Activated CD4-positive, alpha-beta T cell treated with anti-CD3 and anti-CD28 coated beads, Interleukin-2, amount 10 ng/mL, durations not matched to agents 7 days and 5 days (primary cell): ENCODE results near the gene TCF12. TPM values are rescaled to one million over a fixed set of nuclear protein-coding genes. Genes with fewer than 3 reads are reported as not detected.

Source experiments
- CTCF ChIA-PET: fragments of 350-600 bp; sonication (Branson Sonifier 250); formaldehyde crosslinking; loops from one replicate; lab custom pipeline; 2021; ENCODE audit warnings: antibody characterized with exemption; lab: Charles Lee
- POLR2A ChIA-PET: fragments of 350-600 bp; sonication (Branson Sonifier 250); formaldehyde crosslinking; loops from one replicate; lab custom pipeline; 2021; ENCODE audit warnings: antibody characterized with exemption; lab: Charles Lee
- DNase-seq: peaks from one replicate; pipeline ENCODE4 v3.0.0-alpha.2; 2020
- H3K27ac Mint-ChIP-seq: one replicate; pipeline ENCODE4 v1.8.0; 2021; ENCODE audit warnings: mild to moderate bottlenecking, moderate library complexity, mixed read lengths
- H3K27me3 Mint-ChIP-seq: one replicate; pipeline ENCODE4 v1.8.0; 2021; ENCODE audit warnings: mixed read lengths
- H3K36me3 Mint-ChIP-seq: one replicate; pipeline ENCODE4 v1.8.0; 2021; ENCODE audit warnings: low read depth, mixed read lengths
- H3K4me1 Mint-ChIP-seq: one replicate; pipeline ENCODE4 v1.8.0; 2021; ENCODE audit warnings: mixed read lengths
- H3K4me3 Mint-ChIP-seq: one replicate; pipeline ENCODE4 v1.8.0; 2021; ENCODE audit warnings: mild to moderate bottlenecking, moderate library complexity, mixed read lengths
- H3K9me3 Mint-ChIP-seq: one replicate; pipeline ENCODE4 v1.8.0; 2021; ENCODE audit warnings: mixed read lengths
- total RNA-seq, 2 experiments: library from RNA; stranded (reverse); gene quantifications; one replicate each; pipeline ENCODE4 v1.2.3, GENCODE V29; 2021

Gene TCF12
- total RNA-seq, 2 experiments from 2014 or later: 50.9 to 60.8 TPM

DNA sequence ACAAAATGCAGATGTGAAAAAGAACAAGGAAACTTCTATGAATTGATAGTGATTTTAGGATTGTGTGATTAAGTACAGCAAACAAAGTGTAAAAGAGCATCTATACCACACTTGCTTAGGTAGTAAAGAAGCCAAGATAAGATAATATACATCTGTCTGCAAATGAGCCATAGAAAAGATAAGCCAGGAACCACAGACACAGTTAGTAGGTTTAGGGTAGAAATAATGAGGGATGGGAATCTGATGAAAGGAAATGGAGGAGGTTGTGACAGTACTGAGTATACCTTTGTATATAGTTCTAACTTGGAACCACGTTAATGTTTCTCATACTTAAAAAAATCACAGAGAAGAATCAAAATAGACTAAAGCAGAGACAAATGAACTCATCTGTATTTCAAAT, 54.0 kb downstream of the TCF12 start:
- peaks cover 5% of the 10 kb centered on the region for H3K9me3 Mint-ChIP-seq
- H3K4me3 Mint-ChIP-seq: no peak overlapping the region
- ChIA-PET CTCF (no interaction called here), POLR2A (no interaction called here)
- no peak for DNase-seq
- no peaks in the 10 kb centered on the region for H3K27me3 Mint-ChIP-seq
- H3K36me3 Mint-ChIP-seq: peaks cover 2% of the 10 kb centered on the region
- H3K4me1 Mint-ChIP-seq: peaks cover 31% of the 10 kb centered on the region
- no peak overlapping the region for H3K27ac Mint-ChIP-seq

DNA sequence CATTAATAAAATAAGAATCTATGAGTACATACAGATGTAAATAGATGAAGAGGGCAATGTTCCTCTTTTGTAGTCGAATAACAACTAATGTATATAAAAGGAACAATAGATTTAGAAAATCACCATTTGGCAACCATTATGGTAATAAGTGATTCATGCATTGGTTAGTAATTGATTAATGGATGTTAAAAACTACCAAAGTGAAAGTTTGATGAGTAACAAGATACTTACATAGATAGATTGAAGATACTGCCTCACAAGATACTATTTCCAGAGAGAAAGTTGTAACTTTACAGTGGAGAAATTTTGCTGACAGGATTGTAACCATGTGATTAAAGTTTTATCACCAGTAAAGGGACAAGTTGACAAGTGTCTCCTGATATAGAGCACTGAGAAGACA, 55.0 kb downstream of the TCF12 start:
- H3K36me3 Mint-ChIP-seq: peaks cover 2% of the 10 kb centered on the region
- no peak overlapping the region for H3K4me3 Mint-ChIP-seq
- H3K9me3 Mint-ChIP-seq: peaks cover 5% of the 10 kb centered on the region
- H3K4me1 Mint-ChIP-seq: peaks cover 28% of the 10 kb centered on the region
- DNase-seq: no peak
- POLR2A ChIA-PET: no interaction called here
- H3K27ac Mint-ChIP-seq: no peak overlapping the region
- H3K27me3 Mint-ChIP-seq: no peaks in the 10 kb centered on the region
- CTCF ChIA-PET: no interaction called here

DNA sequence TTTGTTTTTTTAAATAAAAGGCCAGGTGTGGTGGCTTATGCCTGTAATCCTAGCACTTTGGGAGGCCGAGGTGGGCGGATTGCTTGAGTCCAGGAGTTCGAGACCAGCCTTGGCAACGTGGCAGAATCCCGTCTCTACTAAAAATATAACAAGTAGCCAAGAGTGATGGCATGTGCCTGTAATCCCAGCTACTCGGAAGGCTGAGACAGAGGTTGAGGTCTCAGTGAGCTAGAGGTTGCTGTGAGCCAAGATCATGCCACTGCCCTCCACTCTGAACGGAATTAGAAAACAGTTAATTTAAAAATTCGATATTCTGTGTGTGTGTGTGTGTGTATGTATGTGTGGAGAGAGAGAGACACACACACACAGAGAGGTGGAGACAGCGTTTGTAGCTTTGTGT, 58.8 kb downstream of the TCF12 start:
- Mint-ChIP-seq H3K4me1 (peaks cover 22% of the 10 kb centered on the region), H3K36me3 (no peaks in the 10 kb centered on the region), H3K27ac (no peak overlapping the region), H3K4me3 (no peak overlapping the region), H3K9me3 (peaks cover 2% of the 10 kb centered on the region), H3K27me3 (no peaks in the 10 kb centered on the region)
- ChIA-PET CTCF (no interaction called here), POLR2A (no interaction called here)
- no peak for DNase-seq

DNA sequence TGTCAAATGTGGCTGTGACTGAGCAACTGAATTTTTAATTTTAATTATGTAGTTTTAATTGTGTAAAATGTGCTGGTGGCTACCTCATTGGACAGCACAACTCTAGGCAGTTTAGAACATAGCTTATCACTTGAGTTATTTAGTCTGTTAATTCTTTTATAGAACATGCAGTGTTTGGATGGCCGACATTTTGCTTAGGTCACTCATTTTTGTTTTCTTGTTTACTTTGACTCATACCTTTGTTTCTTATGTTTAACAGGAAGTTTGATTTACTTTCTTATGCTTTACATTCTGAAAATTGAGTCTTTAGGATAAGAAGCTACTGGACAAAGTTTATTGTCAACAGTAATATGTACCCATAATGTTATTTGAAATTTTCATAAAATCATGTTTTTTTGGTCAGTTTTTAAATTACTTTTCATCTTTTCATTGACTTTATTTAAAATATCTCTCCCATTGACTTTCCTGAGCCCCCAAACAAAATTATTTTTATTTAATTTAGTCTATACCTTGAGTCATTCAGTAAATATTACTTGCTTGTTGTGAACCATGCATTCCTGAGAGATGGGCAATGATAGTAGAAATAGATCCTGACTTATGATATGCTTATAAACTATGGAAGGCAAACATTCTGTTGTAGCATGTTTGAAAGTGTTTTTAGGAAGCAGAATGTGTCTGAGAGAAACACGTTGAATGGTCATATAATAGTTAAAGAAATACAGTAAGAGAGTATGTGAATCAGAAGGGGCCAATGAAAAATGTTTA, 60.6 kb downstream of the TCF12 start:
- no peak for DNase-seq
- peaks cover 17% of the 10 kb centered on the region for H3K4me1 Mint-ChIP-seq
- H3K27ac Mint-ChIP-seq: no peak overlapping the region
- peaks cover 4% of the 10 kb centered on the region for H3K9me3 Mint-ChIP-seq
- H3K36me3 Mint-ChIP-seq: no peaks in the 10 kb centered on the region
- no peaks in the 10 kb centered on the region for H3K27me3 Mint-ChIP-seq
- H3K4me3 Mint-ChIP-seq: no peak overlapping the region
- ChIA-PET POLR2A (no interaction called here), CTCF (no interaction called here)

DNA sequence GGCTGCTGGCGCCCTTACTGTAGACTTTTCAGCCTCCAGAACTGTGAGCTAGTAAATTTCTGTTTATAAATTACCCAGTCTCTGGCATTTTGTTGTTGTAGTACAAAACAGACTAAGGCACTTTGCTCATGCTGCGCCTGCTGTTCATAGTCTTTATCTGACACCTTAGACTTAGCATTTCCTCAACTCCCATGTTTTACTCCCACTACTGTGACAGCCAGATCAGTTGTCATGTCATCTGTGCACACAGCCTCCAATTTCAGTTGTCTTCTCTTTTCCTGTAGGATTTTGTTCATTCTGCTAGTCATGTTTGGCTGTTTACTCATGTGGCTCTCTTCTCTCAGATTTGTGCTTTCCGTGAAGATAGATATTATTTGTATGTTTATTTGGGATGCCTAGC, 62.0 kb downstream of the TCF12 start:
- ChIA-PET CTCF (no interaction called here), POLR2A (no interaction called here)
- Mint-ChIP-seq H3K9me3 (peaks cover 4% of the 10 kb centered on the region), H3K4me3 (no peak overlapping the region), H3K4me1 (peaks cover 25% of the 10 kb centered on the region), H3K27ac (no peak overlapping the region), H3K27me3 (no peaks in the 10 kb centered on the region), H3K36me3 (no peaks in the 10 kb centered on the region)
- DNase-seq: no peak

DNA sequence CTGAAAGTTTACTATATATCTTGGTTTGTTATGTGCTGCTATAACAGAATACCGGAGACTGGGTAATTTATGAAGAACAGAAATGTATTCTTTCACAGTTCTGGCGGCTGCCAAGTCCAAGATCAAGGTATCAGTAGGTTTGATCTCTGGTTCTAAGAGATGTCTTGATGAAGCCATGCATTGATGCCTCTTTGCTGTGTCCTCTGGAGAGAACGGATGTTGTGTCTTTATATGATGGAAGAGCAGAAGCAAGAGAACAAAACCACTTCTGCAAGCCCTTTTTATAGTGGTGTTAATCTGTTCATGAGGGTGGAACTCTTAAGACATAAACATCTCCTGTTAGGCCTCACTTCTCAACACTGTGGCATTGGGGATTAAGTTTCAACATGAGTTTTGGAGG, 62.7 kb downstream of the TCF12 start:
- Mint-ChIP-seq H3K9me3 (peaks cover 2% of the 10 kb centered on the region), H3K4me3 (no peak overlapping the region), H3K36me3 (no peaks in the 10 kb centered on the region), H3K27ac (no peak overlapping the region), H3K4me1 (peaks cover 25% of the 10 kb centered on the region), H3K27me3 (no peaks in the 10 kb centered on the region)
- CTCF ChIA-PET: no interaction called here
- no peak for DNase-seq
- POLR2A ChIA-PET: no interaction called here

DNA sequence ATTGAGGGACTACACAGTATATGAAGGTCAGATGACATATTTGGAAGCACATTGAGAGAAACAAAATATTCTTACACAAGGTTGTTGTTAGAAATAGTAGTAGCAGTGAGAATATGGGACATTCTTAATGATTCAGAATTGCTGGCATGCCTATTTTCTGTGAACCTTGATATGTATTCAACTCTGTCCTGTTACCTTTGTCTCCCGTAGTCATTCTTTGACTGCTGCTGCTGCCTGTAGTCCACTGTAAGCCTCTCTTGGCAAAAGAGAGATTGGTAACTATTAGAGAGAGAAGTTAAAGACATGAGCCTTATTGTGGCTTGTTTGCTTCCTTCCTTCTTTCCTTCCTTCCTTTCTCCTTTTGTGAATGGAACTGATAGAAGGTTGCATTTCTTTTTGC, 64.5 kb downstream of the TCF12 start:
- H3K27ac Mint-ChIP-seq: no peak overlapping the region
- H3K4me1 Mint-ChIP-seq: peaks cover 26% of the 10 kb centered on the region
- no peak for DNase-seq
- ChIA-PET POLR2A (no interaction called here), CTCF (no interaction called here)
- H3K4me3 Mint-ChIP-seq: no peak overlapping the region
- H3K9me3 Mint-ChIP-seq: peaks cover 2% of the 10 kb centered on the region
- H3K36me3 Mint-ChIP-seq: no peaks in the 10 kb centered on the region
- H3K27me3 Mint-ChIP-seq: no peaks in the 10 kb centered on the region

DNA sequence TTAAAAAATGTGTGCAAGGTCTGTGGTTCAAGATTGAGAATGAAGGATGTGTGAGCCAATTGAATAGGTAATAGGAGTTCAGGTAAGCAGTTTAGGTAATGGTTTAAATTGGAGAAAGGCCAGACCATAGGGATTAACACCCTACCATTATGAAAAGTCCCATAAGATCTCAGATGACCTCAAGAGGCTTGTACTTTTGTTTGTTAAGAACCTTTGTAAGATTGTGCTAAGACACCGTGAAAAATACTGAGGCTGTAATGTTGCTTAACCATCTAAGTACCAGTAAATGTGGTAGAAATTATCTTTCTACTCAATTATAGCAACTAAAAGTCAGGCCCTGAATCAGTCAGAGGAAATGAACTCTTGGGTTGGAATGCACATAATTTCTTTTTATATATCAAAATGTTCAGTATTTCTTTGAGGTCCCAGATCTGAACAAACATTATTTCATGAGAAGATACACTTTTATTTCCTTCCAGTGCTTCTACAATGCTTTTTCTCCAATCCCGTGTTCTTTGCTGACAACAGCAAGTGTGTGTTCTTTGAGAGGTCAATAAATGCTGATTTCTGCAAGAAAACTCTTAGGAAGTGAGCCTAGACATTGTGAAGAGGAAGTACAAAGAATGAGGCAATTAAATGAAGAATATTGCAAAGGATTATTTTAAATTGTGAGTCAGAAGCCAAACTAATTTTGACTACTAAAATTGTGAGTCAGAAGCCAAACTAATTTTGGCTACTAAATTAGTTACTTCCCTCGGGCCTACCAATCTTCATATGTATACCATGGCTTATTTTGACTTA, 66.4 kb downstream of the TCF12 start:
- CTCF ChIA-PET: no interaction called here
- DNase-seq: no peak
- no peaks in the 10 kb centered on the region for H3K36me3 Mint-ChIP-seq
- peaks cover 33% of the 10 kb centered on the region for H3K4me1 Mint-ChIP-seq
- POLR2A ChIA-PET: no interaction called here
- H3K27ac Mint-ChIP-seq: no peak overlapping the region
- no peak overlapping the region for H3K4me3 Mint-ChIP-seq
- peaks cover 2% of the 10 kb centered on the region for H3K9me3 Mint-ChIP-seq
- no peaks in the 10 kb centered on the region for H3K27me3 Mint-ChIP-seq

DNA sequence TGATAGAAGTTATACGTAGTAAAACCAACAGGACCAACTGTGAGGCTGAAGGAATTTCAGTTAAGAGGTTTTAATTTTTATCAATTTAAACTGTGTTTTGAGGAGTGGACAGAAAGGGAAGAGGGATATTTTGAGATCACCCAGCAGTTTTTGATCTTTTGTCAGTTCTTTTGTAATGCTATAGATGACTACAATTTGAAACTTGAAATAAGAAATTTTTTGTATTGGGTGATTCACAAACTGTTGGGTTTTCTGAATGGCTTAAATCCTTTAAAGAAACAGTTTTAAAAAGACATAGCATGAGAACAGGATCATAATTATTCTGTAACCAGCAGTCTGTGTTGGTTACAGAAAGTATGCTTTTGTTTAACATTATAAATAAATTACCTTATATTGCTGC, 67.4 kb downstream of the TCF12 start:
- ChIA-PET POLR2A (no interaction called here), CTCF (no interaction called here)
- Mint-ChIP-seq H3K27me3 (no peaks in the 10 kb centered on the region), H3K4me3 (no peak overlapping the region), H3K9me3 (peaks cover 2% of the 10 kb centered on the region), H3K27ac (no peak overlapping the region), H3K36me3 (no peaks in the 10 kb centered on the region), H3K4me1 (peaks cover 28% of the 10 kb centered on the region)
- DNase-seq: no peak

DNA sequence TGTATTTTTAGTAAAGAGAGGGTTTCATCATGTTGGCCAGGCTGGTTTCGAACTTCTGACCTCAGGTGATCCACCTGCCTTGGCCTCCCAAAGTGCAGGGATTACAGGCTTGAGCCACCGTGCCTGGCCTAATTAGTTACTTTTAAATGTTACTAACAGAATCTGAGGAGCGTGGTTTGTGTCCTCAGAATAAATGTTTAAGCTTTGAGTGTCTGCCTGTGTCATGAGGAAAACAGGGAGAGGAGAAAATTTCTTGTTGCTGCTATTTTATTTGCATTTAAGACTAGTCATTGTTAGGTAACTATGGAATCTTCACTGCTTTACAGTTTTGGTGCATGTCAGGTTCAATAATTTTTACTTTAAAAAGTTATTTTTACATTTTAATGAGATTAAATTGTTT, 68.8 kb downstream of the TCF12 start:
- Mint-ChIP-seq H3K9me3 (peaks cover 2% of the 10 kb centered on the region), H3K36me3 (peaks cover 5% of the 10 kb centered on the region), H3K4me3 (no peak overlapping the region), H3K27me3 (no peaks in the 10 kb centered on the region), H3K27ac (no peak overlapping the region), H3K4me1 (peaks cover 23% of the 10 kb centered on the region)
- ChIA-PET POLR2A (no interaction called here), CTCF (no interaction called here)
- DNase-seq: no peak

DNA sequence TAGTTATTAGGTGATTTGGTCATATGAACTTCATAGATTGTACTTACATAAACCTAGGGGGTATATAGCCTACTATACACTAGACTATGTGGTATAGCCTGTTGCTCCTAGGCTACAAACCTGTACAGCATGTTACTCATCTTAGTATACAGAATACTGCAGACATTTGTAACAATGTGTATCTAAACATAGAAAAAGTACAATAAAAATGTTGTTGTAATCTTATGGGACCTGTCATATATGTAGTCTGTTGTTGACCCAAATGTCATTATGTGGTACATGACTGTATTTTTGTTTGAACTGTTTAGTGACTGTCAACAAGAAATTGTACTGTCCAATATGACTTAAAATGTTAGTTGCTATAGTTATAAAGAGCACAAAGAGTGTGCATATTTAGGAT, 69.8 kb downstream of the TCF12 start:
- Mint-ChIP-seq H3K4me3 (no peak overlapping the region), H3K27me3 (no peaks in the 10 kb centered on the region), H3K36me3 (peaks cover 10% of the 10 kb centered on the region), H3K27ac (no peak overlapping the region), H3K9me3 (no peaks in the 10 kb centered on the region), H3K4me1 (peaks cover 17% of the 10 kb centered on the region)
- ChIA-PET CTCF (no interaction called here), POLR2A (no interaction called here)
- no peak for DNase-seq

DNA sequence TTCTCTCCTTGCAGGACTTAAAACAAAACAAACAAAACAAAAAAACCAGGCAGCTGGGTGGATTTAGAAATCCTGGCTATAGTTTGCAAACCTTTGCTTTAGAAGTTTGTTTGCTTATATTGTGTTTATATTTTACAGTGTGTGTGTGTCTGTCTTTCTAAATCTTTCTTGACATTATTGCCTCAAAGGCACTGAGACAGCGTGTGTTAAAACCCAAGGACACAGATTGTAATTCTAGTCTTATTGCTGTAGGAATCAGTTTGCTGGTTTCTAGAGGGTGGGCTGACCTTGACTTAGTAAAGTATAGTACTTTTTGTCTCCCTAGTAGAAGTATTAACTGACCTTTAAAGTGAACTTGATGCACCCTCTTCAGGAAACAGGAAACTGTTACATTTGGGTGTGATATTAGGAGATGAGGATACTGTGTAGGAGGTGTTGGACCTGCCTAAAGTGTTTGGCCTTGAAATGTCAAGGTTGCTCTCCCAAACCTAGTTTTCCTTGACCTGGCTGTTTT, 71.0 kb downstream of the TCF12 start:
- ChIA-PET POLR2A (no interaction called here), CTCF (no interaction called here)
- peaks cover 2% of the 10 kb centered on the region for H3K9me3 Mint-ChIP-seq
- DNase-seq: no peak
- H3K4me3 Mint-ChIP-seq: no peak overlapping the region
- H3K36me3 Mint-ChIP-seq: peaks cover 21% of the 10 kb centered on the region
- H3K27ac Mint-ChIP-seq: no peak overlapping the region
- H3K27me3 Mint-ChIP-seq: no peaks in the 10 kb centered on the region
- peaks cover 17% of the 10 kb centered on the region for H3K4me1 Mint-ChIP-seq

DNA sequence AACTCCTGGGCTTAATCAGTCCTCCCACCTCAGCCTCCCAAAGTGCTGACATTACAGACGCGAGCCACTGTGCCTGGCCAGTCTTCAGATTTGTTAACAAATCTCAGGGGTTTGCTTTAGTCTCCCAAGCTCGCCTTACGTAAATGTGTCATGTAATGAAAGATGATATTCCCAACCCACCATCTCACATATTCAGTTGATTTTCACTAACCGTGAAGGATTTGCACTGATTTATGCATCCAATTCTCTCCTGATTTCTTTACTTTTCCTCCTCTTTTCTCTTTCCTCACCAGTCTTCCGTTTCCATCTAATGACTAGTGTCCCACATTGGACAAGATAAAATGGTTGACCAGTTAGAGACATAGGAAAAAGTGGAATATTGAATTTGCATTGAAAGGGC, 72.6 kb downstream of the TCF12 start:
- no peak for DNase-seq
- ChIA-PET POLR2A (no interaction called here), CTCF (interaction anchor here (0.6 to 0.9 kb wide), 2 partner anchors 72 to 450 kb away, joined by 3 read pairs; no protein-coding TSS in a partner anchor)
- Mint-ChIP-seq H3K4me3 (no peak overlapping the region), H3K4me1 (peaks cover 8% of the 10 kb centered on the region), H3K9me3 (peaks cover 2% of the 10 kb centered on the region), H3K27ac (no peak overlapping the region), H3K27me3 (no peaks in the 10 kb centered on the region), H3K36me3 (peaks cover 24% of the 10 kb centered on the region)
